HFFc6 (cell line): Measurements from ENCODE around the gene ITM2B. TPM values are rescaled to one million over a fixed set of nuclear protein-coding genes. Genes with fewer than 3 reads are reported as not detected.

Experiments
- DNase-seq: peaks from one replicate; pipeline ENCODE4 v3.0.0-alpha.2; 2018
- H3K27ac Mint-ChIP-seq: 2 replicates; pipeline ENCODE4 v1.8.0; 2020; ENCODE audit warnings: mild to moderate bottlenecking, mixed read lengths
- H3K27me3 Mint-ChIP-seq: 2 replicates; pipeline ENCODE4 v1.8.0; 2021; ENCODE audit warnings: mild to moderate bottlenecking, moderate library complexity, mixed read lengths; ENCODE audit not compliant: insufficient read depth
- H3K36me3 Mint-ChIP-seq: 2 replicates; pipeline ENCODE4 v1.8.0; 2021; ENCODE audit warnings: low read depth, mixed read lengths
- H3K4me1 Mint-ChIP-seq: 2 replicates; pipeline ENCODE4 v1.8.0; 2020; ENCODE audit warnings: low read depth, mixed read lengths
- H3K4me3 Mint-ChIP-seq: 2 replicates; pipeline ENCODE4 v1.8.0; 2020; ENCODE audit warnings: mild to moderate bottlenecking, moderate library complexity, mixed read lengths
- H3K9me3 Mint-ChIP-seq: 2 replicates; pipeline ENCODE4 v1.8.0; 2020; ENCODE audit warnings: mild to moderate bottlenecking, mixed read lengths
- total RNA-seq, 6 experiments: library from RNA; stranded (reverse); fragmentation: NEBNext Ultra II Directional; extraction: Animal tissue kit (Norgen Biotek cat#: 25700); gene quantifications; 2 replicates in 1 of 6; 3 replicates in 5 of 6; pipeline ENCODE4 v1.2.3, GENCODE V29; 2021
- TF ChIP-seq, protein P1 (sequence below): fragments of 200-600 bp; sonication (generic); IDR thresholded peaks from 2 replicates; pipeline ENCODE4 v1.5.0; 2021; ENCODE audit warnings: antibody characterized with exemption, mild to moderate bottlenecking

Gene ITM2B
- total RNA-seq, 6 experiments from 2014 or later, result 161 to 258 (median 191) TPM

GRCh38 chr13:48220592-48220980 is 12.4 kb upstream of the ITM2B start:
- H3K4me3 Mint-ChIP-seq, result no peak overlapping the region
- H3K36me3 Mint-ChIP-seq, result no peaks in the 10 kb centered on the region
- H3K27me3 Mint-ChIP-seq, result peaks cover 8% of the 10 kb centered on the region
- H3K9me3 Mint-ChIP-seq, result no peaks in the 10 kb centered on the region
- H3K27ac Mint-ChIP-seq, result no peak overlapping the region
- peaks cover 18% of the 10 kb centered on the region for H3K4me1 Mint-ChIP-seq
- DNase-seq, result no peak
- TF ChIP-seq, protein P1, sequence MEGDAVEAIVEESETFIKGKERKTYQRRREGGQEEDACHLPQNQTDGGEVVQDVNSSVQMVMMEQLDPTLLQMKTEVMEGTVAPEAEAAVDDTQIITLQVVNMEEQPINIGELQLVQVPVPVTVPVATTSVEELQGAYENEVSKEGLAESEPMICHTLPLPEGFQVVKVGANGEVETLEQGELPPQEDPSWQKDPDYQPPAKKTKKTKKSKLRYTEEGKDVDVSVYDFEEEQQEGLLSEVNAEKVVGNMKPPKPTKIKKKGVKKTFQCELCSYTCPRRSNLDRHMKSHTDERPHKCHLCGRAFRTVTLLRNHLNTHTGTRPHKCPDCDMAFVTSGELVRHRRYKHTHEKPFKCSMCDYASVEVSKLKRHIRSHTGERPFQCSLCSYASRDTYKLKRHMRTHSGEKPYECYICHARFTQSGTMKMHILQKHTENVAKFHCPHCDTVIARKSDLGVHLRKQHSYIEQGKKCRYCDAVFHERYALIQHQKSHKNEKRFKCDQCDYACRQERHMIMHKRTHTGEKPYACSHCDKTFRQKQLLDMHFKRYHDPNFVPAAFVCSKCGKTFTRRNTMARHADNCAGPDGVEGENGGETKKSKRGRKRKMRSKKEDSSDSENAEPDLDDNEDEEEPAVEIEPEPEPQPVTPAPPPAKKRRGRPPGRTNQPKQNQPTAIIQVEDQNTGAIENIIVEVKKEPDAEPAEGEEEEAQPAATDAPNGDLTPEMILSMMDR, result no peak

- no peaks in the 10 kb centered on the region for H3K9me3 Mint-ChIP-seq
- H3K27ac Mint-ChIP-seq, result no peak overlapping the region
- TF ChIP-seq, protein P1, result no peak
- H3K36me3 Mint-ChIP-seq, result no peaks in the 10 kb centered on the region
- no peak overlapping the region; the same call in 1 of the 2 replicates for H3K4me3 Mint-ChIP-seq
- no peak for DNase-seq
- H3K4me1 Mint-ChIP-seq, result peaks cover 18% of the 10 kb centered on the region
- H3K27me3 Mint-ChIP-seq, result peaks cover 8% of the 10 kb centered on the region
Observed at GRCh38 chr13:48220981-48221685, 11.9 kb upstream of the ITM2B start.

DNA sequence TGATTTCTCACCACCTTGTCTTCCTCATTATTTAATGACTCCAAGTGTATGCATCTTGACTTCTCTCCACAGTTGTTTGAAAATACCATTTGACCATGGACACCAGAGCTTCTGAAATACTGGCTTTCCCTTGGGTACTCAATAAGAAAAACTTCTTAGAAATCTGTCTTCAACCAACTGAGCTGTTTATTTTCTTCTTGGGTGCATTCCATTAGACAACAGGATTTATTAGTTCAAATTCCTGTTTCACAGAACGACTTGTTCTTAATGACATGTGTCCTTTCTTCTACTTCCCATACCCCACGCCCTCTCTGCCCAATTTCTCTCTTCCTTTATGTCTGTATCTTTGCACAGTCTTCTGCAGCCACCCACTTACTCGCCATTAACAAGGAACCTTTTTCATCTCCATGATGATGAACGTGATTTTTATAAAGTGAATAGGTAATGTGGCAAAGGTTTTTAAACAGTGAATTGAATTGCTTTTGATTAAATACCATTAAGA is 11.3 kb upstream of the ITM2B start:
- TF ChIP-seq, protein P1, result no peak
- Mint-ChIP-seq H3K4me3 (no peak overlapping the region; the same call in 1 of the 2 replicates), H3K27ac (no peak overlapping the region), H3K36me3 (no peaks in the 10 kb centered on the region), H3K27me3 (peaks cover 8% of the 10 kb centered on the region), H3K9me3 (no peaks in the 10 kb centered on the region), H3K4me1 (peaks cover 18% of the 10 kb centered on the region)
- DNase-seq, result no peak

DNA sequence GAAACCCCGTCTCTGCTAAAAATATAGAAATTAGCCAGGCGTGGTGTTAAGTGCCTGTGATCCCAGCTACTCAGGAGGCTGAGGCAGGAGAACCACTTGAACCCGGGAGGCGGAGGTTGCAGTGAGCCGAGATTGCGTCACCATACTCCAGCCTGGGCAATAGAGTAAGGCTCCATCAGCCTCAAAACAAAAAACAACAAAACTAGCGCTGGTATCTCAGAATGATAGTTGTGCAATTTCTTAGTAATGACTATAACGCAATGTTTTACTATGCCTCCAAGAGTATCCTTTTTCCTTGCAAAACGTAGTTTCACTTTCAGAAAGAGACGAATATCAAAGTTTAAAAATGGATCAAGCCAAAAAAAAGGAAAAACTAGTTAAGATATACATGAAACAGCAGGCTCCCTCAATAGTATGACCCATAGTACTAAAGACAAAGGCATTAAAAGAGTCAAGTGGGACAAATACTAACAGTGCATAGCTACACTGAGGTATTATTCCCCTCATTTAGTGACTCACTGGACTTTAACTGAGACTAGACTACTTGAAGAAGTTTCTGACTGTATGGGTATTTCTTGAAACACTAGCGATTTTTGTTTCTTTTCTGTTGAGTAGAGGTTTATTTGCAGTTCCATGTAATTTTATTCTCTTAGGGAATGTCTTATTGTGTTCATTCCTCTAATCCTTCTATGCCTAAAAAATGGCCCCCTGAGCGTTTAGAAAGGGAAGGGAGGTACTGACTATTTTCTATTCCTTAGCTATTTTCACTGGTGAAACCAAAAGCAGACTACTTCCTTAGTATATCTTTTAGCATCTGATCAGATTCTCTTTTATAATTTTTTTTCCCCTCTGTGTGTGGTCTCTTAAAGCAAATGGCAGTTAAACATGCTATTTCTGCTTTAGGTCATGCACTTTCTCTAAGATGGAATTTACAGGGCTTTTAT is 10.4 kb upstream of the ITM2B start:
- Mint-ChIP-seq H3K36me3 (no peaks in the 10 kb centered on the region), H3K27ac (no peak overlapping the region), H3K9me3 (no peaks in the 10 kb centered on the region), H3K4me1 (peaks cover 18% of the 10 kb centered on the region), H3K27me3 (peaks cover 4% of the 10 kb centered on the region), H3K4me3 (peak overlapping the region; percentile 85)
- DNase-seq, result no peak
- TF ChIP-seq, protein P1, result no peak

GRCh38 chr13:48224701-48225100 is 8.3 kb upstream of the ITM2B start:
- peaks cover 18% of the 10 kb centered on the region for H3K4me1 Mint-ChIP-seq
- no peaks in the 10 kb centered on the region for H3K36me3 Mint-ChIP-seq
- no peak for DNase-seq
- H3K27ac Mint-ChIP-seq, result no peak overlapping the region
- TF ChIP-seq, protein P1, result no peak
- peaks cover 6% of the 10 kb centered on the region for H3K27me3 Mint-ChIP-seq
- no peaks in the 10 kb centered on the region for H3K9me3 Mint-ChIP-seq
- H3K4me3 Mint-ChIP-seq, result no peak overlapping the region
